Non-pigmented ciliary epithelial cell (primary cell): ENCODE results near the gene PNMT.

ENCODE experiments used
- DNase-seq: peaks from one replicate; pipeline ENCODE4 v3.0.0-alpha.2; 2010; ENCODE audit warnings: low read depth

Gene PNMT

DNA sequence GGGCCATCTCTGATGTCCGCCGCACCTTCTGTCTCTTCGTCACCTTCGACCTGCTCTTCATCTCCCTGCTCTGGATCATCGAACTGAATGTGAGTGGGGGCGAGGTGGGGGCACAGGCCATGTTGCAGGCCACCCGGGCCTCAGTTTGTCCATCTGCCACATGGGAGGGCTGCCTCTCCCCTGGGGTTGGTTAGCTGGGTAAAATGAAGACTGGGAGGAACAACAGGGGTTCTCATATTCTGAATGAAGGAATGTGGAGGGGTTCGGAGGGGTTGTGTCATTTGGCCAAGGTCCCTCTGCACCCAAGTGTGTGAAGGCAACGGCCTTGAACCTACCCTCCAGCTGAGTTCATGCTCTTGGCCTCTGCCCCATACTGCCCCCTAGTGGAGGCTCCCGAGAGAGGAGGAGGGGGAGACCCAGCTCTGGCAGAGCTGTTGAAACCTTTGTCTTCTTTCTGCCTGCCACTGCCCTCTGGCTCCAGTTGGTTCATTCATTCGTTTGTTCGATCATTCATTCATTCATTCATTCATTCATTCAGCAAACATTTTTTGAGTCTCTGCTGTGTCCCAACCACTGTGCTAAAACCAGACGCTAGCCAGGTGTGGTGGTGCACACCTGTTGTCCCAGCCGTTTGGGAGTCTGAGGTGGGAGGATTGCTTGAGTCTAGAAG is 14.5 kb upstream of the PNMT start:
- no peak for DNase-seq

DNA sequence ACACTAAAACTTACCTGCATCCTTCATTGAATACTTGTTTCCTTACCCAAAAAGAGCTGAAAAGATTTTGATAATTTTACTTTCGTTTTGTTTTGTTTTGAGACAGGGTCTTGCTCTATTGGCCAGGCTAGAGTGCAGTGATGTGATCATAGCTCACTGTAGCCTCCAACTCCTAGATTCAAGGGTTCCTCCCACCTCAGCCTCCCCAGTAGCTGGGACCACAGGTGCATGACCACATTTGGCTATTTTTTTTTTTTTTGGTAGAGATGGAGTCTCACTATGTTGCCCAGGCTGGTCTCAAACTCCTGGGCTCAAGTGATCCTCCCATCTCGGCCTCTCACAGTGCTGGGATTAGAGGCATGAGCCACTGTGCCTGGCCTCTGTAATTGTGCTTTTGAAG is 13.1 kb upstream of the PNMT start:
- no peak for DNase-seq

DNA sequence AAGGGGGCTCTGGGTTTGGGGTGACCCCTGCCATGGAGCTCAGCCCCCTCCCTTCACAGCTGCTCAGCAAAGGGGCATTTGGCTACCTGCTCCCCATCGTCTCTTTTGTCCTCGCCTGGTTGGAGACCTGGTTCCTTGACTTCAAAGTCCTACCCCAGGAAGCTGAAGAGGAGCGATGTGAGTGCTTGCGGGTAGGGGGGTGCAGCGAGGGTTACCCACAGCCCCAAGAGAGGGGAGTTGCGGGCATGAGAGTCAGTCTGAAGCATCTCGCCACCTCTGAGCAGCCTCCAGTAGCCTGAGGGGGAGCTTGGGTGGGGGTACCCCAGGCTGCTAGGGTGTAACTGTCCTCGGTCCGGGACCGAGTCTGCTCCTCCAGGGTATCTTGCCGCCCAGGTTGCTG is 9.9 kb upstream of the PNMT start:
- DNase-seq, result no peak

DNA sequence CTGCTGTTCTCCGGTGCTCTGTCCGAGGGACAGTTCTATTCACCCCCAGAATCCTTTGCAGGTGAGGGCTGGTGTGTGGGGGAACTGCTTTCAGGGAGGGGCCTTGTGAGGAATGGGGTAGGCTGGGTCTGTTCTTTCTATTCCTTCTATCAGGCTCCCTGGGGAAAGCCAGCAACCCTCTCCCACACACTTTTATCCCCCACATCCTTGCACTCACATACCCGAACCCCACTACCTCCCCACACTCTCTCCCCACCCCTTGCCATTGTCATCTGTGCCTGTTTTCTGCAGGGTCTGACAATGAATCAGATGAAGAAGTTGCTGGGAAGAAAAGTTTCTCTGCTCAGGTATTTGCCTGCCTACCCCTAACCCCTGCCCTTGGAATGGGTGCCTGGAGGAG is 9.5 kb upstream of the PNMT start:
- no peak for DNase-seq

DNA sequence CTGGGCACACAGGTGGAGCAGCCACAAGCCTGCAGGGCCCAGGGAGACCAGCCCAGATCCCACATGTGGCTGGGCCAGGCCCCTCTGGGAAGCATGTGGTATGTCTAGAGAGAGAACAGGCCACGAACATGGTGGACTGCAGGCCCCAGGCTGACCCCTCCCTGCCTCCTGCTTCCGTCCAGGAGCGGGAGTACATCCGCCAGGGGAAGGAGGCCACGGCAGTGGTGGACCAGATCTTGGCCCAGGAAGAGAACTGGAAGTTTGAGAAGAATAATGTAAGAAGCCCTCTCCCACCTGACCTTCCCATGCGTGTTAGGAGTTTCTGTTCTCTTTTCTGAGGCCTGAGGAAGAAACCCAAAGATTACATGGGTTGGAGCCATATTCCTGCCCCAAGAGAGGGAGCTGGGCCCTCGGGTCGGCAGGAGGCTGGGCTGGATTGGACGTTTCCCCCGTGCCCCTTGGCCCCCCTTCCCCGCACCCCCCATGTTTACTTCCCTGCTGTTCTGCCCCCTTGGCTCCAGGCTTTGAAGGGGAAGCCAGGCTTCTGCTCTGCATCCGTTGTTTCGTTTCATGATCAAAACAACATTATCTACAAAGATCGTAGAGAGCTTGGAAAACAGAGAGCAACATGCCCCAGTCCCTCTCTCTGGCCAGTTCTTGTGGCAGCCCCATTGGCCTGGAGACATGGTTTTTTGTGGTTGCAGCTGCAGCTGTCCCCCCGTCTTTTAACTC is 8.8 kb upstream of the PNMT start:
- DNase-seq, result no peak

DNA sequence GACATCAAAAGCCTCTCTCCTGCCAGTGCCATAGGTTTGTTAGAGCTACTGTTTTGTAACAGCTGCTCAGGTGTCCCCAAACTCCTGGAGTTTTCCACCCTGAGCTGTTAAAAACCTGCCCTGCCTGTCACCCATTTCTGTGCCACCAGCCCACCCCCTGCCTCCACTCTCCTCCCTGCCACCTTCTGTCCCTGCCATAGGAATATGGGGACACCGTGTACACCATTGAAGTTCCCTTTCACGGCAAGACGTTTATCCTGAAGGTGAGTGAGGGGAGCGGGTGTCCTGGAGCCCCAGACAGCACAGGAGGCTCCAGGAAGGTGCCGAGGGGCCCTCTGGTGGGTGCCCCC is 8.3 kb upstream of the PNMT start:
- no peak for DNase-seq

DNA sequence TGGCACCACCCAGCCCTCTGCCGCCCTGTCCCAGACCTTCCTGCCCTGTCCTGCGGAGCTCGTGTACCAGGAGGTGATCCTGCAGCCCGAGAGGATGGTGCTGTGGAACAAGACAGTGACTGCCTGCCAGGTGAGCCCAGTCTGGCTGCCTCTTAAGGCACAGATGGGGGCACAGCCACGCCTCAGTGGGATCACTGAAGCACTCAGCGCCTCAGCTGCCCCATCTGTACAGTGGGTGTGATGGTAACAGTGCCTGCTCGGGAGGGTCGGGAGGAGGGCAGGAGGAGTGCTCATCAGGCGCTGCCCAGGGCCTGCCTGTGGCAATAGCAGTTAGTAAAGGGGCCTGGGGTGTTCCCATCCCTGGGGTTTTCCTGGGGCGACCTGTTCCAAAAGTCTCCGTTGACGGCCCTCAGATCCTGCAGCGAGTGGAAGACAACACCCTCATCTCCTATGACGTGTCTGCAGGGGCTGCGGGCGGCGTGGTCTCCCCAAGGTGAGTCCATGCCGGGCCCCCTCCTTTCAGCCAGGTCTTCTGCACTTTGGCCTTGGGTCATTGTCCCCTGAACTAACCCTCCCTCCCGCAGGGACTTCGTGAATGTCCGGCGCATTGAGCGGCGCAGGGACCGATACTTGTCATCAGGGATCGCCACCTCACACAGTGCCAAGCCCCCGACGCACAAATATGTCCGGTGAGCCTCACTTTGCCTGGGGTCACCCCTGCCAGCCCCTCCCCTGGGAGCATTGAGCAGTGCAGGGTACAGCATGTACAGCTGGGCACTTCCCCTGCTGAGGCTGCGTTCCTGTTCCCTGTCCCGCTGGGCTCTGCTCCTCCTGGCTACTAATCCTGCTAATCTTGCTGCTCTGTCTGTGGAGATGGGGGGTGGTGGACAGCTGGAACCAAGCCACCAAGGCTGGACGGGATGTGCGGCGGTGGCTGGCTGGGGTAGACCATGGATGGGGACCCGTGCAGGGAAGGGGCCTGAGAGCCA is 7.6 kb upstream of the PNMT start:
- DNase-seq, result no peak

DNA sequence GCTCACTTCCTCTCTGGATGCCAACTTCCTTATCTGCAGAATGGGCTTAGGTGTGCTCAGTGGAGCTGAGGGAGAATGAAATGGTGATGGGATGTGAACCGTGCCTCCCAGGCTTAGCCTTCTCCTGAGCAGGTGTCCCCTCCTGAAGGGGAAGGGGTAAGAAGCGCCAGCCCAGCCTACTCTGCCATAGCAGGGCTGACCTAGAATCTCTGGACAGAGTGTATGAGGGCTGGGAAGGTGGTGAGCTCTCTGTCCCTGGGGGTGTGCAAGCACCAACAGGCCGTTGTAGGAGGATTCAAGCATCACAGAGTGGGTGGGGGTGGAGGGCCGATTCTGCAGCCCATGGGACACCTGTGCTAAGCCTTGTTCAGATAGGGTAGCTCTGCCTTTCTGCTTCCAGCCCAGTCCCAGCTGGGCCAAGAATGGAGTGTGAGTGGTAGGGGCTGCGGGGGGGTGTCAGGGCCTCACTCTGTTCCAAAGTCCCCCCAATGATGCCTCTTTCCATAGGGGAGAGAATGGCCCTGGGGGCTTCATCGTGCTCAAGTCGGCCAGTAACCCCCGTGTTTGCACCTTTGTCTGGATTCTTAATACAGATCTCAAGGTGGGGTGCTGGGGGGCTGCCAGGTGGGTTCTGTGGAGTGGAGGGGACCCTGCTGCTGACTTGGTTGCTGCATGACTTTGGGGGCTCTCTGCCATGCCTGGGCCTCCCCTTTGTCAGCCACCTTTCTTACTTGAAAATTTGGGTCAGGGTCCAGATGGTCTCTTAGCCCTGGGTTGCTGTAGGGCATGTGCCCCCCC is 6.3 kb upstream of the PNMT start:
- DNase-seq, result no peak

DNA sequence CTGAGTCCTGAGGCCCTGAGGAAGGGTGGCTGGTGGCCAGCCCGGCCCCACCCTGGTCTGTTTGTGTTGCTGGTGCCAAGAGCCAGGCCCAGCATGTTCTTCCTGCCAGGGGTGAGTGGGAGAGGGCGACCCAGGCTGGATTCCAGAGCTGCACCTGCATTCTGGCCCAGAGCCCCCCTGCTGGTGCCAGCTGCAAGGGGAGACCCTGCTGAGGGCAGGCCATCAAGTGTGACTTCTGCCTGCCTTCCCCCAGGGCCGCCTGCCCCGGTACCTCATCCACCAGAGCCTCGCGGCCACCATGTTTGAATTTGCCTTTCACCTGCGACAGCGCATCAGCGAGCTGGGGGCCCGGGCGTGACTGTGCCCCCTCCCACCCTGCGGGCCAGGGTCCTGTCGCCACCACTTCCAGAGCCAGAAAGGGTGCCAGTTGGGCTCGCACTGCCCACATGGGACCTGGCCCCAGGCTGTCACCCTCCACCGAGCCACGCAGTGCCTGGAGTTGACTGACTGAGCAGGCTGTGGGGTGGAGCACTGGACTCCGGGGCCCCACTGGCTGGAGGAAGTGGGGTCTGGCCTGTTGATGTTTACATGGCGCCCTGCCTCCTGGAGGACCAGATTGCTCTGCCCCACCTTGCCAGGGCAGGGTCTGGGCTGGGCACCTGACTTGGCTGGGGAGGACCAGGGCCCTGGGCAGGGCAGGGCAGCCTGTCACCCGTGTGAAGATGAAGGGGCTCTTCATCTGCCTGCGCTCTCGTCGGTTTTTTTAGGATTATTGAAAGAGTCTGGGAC is 5.5 kb upstream of the PNMT start:
- DNase-seq, result no peak

DNA sequence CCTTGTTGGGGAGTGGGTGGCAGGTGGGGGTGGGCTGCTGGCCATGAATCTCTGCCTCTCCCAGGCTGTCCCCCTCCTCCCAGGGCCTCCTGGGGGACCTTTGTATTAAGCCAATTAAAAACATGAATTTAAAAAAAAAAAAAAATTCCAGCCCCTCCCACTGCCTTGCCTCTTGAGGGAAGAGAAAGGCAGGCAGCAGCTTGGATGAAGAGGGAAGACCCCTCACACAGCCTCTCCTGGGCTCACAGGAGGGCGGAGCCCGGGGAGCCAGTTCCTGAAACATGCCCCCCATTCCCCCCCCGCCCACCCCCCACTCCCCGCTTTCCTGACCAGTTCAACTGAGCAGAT is 4.9 kb upstream of the PNMT start:
- no peak for DNase-seq

DNA sequence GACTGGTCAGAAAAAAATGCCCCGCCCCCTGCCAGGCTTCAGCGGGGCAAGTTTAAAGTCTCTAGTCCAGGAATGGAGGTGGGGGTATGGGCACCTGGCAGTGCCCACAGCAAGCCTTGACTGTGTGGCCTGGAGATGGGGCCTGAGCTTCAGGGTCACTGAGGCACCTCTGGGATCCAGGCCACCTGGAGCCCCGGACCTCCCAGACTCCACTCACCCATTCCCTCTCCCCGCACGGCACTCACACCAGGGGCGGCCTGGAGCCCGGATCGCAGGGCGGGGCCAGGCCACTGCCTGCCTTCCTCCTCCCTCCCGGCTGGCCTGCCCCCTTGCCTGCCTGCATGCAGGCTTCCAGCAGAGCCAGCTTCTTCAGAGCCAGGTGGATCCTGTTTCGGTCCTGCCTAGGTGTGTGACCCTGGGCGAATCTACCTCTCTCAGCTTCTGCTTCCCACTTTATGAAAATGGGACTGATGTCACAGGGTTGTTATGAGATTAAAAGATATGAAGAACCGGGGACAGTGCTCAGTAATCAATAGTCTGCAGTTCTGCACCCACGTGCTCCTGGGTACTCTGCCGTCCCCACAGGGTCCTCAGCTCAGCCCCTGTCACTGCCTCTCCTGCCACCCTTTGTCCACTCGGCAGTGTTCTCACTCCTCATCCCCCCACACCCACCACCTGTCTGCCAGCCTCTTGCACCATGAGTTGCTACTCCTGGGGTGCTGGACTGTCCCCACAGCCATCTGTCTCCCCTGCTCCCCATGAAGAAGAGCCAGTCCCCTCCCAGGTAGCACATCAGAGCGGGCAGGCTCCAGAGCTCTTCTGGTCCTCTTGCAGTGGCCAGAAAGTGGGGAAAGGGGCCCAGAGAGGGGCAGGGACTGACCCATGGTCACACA is 4.3 kb upstream of the PNMT start:
- no peak for DNase-seq

DNA sequence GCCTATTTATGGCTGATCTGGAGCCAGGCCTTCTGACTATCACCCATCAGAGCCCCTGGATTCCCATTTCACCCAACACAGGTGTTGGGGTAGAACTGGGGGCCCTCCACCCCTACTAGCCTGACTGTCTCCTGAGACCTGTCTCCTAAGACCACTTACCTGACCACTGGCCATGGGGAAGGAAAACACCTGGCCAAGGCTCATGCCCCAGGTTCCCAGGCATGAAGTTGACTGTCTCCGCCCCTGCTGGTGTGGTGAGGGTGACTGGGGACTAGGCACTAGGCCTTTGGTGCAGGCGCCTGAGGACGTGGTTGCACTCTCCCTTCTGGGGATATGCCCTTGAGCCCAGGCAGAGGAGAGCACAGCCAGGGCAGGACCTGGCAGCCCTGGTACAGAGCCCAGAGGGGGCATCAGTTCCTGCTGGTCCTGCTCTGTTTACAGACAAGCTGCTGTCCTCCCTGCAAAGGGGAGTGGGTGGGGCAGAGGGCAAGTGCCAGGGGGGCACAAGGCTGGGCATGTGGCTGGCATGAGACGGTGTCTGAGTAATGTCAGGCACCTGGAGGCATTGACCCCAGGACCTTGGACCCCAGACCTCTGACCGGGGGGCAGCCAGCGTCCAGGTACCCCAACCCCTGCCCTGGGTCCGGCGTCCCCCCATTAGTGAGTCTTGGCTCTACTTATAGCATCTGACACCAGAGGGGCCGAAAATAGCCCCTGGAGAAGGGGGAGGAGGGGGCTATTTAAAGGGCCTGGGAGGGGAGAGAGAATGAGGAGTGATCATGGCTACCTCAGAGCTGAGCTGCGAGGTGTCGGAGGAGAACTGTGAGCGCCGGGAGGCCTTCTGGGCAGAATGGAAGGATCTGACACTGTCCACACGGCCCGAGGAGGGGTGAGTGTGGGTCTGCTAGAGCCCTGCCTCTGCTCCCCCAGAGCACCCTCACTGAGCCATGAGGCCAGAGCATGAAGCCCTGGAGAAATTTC is 3.4 kb upstream of the PNMT start, which contains the start of gene TCAP:
TSS of gene TCAP (plus strand) at position 769 of the 981 bp plus-strand sequence. CDS start at position 780, 11 bp downstream.
- no peak for DNase-seq

DNA sequence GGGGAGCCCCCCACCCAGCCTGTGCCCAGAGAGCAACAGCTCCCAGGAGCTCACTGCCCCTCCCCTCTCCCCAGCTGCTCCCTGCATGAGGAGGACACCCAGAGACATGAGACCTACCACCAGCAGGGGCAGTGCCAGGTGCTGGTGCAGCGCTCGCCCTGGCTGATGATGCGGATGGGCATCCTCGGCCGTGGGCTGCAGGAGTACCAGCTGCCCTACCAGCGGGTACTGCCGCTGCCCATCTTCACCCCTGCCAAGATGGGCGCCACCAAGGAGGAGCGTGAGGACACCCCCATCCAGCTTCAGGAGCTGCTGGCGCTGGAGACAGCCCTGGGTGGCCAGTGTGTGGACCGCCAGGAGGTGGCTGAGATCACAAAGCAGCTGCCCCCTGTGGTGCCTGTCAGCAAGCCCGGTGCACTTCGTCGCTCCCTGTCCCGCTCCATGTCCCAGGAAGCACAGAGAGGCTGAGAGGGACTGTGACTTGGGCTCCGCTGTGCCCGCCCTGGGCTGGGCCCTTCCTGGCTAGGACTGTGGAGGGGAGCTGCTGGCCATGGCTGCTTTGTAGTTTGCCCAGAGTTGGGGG is 2.5 kb upstream of the PNMT start:
- DNase-seq, result no peak

DNA sequence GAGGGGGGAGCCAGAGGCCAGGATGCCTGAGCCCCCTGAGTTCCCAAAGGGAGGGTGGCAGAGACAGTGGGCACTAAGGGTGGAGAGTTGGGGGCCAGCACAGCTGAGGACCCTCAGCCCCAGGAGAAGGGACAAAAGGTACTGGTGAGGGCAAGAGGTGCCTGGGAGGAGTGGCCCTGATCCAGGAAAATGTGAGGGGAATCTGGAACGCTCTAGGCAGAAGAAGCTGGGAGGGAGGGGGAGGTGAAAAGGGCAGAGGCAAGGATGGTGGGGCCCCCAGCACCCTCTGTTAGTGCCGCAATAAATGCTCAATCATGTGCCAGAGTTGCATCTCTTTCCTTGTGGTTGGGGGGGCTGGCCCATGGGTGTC is 2.0 kb upstream of the PNMT start:
- DNase-seq, result no peak

DNA sequence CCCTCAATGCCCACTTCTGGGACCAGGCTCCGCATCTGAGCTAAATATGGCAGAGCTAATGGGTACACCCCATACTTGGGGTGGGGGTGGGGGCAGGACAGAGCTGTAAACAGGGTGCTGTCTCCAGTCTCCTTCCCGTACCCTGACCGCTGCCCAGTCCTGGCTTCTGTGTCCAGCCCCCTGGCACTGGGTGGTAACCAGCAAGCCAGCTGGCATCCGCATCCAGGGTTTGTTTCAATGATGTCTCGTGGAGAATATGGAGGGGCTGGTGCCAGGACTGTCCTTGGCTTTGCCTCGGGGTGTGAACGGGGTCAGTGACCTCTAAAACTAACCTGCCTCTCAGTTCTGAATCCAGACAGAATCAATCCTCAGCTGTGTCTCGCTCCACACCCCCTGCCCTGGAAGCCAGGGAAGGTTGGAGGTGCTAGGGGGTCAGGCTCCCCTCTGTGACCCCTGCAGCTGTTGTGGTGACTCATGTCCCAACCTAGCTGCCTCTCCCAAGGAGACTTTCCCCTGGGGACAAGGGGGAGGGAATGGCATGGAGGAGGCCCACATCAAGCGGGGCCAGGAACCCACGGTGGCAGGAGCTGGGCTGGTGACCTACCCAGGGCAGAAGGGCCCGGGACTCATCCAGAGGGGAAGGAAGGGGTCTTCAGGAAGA is 1.5 kb upstream of the PNMT start:
- no peak for DNase-seq

DNA sequence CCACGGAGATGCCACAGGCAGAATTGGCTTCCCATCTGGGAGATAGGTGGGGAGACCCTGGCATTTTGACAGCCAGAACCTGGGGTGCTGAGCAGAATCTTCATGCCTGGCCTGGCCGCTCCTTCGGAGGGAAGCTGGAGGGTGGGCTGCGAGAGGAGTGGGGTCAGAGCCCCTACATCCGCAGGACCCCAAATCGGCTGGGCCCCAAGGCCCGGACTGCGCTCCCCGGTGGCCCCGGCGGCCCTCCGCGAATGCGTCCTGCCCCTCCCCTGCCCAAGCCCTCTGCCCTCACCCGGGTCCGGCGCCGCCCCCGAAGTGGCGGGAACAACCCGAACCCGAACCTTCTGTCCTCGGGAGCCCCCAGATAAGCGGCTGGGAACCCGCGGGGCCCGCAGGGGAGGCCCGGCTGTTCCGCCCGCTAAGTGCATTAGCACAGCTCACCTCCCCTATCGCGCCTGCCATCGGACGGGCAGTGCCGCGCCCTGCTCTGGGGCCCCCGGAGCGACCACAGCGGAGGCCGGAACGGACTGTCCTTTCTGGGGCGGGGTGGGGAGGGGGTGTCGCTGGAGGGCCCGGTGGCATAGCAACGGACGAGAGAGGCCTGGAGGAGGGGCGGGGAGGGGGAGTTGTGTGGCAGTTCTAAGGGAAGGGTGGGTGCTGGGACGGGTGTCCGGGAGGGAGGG is 850 bp upstream of the PNMT start:
- DNase-seq, result no peak
